PC-9 (cell line): ENCODE data around the gene PROM1.

ENCODE experiments used
- EZH2 ChIP-seq: fragments of 200-600 bp; sonication (generic); IDR thresholded peaks from 2 replicates; pipeline ENCODE4 v1.8.0; 2017; ENCODE audit warnings: antibody characterized with exemption, low read depth
- TF ChIP-seq, protein P1 (sequence below): fragments of 200-600 bp; sonication (generic); conservative IDR thresholded peaks from 2 replicates; pipeline ENCODE4 v1.6.1; 2017; ENCODE audit warnings: mixed run types, antibody characterized with exemption, mild to moderate bottlenecking, moderate library complexity

DNA sequence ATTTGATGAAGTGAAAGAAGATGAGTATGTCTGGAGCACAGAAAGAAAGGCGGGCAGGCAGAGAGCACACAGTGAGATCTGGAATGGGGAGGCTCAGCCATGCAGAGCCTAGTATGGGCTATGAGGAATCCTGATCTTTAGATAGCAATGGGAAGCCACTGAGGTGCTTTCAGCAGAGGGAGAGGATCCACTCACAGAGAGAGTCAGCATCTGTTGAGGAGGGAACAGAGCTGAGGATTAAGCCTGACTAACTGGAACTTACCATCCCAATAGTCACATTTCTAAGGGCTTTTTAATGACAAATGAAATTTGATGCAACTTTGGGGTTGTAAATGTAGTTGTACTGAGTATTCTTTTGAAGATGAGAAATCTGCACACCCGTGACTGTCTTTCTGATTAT is 100.2 kb downstream of the PROM1 start:
- TF ChIP-seq, protein P1, sequence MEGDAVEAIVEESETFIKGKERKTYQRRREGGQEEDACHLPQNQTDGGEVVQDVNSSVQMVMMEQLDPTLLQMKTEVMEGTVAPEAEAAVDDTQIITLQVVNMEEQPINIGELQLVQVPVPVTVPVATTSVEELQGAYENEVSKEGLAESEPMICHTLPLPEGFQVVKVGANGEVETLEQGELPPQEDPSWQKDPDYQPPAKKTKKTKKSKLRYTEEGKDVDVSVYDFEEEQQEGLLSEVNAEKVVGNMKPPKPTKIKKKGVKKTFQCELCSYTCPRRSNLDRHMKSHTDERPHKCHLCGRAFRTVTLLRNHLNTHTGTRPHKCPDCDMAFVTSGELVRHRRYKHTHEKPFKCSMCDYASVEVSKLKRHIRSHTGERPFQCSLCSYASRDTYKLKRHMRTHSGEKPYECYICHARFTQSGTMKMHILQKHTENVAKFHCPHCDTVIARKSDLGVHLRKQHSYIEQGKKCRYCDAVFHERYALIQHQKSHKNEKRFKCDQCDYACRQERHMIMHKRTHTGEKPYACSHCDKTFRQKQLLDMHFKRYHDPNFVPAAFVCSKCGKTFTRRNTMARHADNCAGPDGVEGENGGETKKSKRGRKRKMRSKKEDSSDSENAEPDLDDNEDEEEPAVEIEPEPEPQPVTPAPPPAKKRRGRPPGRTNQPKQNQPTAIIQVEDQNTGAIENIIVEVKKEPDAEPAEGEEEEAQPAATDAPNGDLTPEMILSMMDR = no peak
- TF ChIP-seq EZH2 = no peak
